ENCODE results near the gene TNNI2.

DNA sequence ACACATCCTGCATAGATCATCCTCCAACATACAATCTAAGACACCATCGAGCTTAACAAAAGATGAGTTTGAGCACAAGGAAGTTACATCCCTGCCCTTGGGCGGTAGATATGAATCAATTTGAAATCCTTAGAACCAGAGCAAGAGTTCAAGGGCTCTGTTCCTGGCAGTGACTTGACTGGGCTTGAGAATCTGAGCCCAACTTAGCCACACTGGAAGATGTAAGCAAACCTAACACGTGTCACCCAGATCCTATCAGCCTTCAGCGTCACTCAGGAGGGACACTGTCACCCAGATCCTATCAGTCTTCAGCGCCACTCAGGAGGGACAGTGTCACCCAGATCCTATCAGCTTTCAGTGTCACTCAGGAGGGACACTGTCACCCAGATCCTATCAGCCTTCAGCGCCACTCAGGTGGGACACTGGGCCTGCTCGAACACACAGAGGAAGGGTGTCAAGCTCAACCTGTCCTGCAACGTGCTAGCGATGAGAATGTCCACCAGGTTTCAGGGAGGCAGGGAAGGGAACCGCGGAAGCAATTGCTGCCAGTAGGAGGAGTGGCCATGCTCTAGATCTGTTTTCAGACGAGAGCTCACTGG is 42.3 kb upstream of the TNNI2 start:
- TF ChIP-seq EZH2 (IDR thresholded peaks at IDR 0.05; ENCODE audit: borderline replicate concordance, insufficient read depth, low read length, poor library complexity, severe bottlenecking) (no peak), EP300 (conservative IDR thresholded peaks at IDR 0.05; ENCODE audit: poor library complexity, severe bottlenecking) (no peak), TAF1 (IDR thresholded peaks at IDR 0.05; ENCODE audit: low read depth) (no peak), MXI1 (conservative IDR thresholded peaks at IDR 0.05; ENCODE audit: poor library complexity, severe bottlenecking) (no peak), SMC3 (conservative IDR thresholded peaks at IDR 0.05; ENCODE audit: poor library complexity) (no peak), RAD21 (conservative IDR thresholded peaks at IDR 0.05) (no peak), POLR2AphosphoS5 (IDR thresholded peaks at IDR 0.05) (no peak)
- TF ChIP-seq, protein P1, sequence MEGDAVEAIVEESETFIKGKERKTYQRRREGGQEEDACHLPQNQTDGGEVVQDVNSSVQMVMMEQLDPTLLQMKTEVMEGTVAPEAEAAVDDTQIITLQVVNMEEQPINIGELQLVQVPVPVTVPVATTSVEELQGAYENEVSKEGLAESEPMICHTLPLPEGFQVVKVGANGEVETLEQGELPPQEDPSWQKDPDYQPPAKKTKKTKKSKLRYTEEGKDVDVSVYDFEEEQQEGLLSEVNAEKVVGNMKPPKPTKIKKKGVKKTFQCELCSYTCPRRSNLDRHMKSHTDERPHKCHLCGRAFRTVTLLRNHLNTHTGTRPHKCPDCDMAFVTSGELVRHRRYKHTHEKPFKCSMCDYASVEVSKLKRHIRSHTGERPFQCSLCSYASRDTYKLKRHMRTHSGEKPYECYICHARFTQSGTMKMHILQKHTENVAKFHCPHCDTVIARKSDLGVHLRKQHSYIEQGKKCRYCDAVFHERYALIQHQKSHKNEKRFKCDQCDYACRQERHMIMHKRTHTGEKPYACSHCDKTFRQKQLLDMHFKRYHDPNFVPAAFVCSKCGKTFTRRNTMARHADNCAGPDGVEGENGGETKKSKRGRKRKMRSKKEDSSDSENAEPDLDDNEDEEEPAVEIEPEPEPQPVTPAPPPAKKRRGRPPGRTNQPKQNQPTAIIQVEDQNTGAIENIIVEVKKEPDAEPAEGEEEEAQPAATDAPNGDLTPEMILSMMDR (IDR thresholded peaks at IDR 0.05; ENCODE audit: poor library complexity, severe bottlenecking), result no peak
- TF ChIP-seq, protein P2, sequence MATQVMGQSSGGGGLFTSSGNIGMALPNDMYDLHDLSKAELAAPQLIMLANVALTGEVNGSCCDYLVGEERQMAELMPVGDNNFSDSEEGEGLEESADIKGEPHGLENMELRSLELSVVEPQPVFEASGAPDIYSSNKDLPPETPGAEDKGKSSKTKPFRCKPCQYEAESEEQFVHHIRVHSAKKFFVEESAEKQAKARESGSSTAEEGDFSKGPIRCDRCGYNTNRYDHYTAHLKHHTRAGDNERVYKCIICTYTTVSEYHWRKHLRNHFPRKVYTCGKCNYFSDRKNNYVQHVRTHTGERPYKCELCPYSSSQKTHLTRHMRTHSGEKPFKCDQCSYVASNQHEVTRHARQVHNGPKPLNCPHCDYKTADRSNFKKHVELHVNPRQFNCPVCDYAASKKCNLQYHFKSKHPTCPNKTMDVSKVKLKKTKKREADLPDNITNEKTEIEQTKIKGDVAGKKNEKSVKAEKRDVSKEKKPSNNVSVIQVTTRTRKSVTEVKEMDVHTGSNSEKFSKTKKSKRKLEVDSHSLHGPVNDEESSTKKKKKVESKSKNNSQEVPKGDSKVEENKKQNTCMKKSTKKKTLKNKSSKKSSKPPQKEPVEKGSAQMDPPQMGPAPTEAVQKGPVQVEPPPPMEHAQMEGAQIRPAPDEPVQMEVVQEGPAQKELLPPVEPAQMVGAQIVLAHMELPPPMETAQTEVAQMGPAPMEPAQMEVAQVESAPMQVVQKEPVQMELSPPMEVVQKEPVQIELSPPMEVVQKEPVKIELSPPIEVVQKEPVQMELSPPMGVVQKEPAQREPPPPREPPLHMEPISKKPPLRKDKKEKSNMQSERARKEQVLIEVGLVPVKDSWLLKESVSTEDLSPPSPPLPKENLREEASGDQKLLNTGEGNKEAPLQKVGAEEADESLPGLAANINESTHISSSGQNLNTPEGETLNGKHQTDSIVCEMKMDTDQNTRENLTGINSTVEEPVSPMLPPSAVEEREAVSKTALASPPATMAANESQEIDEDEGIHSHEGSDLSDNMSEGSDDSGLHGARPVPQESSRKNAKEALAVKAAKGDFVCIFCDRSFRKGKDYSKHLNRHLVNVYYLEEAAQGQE (IDR thresholded peaks at IDR 0.05; ENCODE audit: borderline replicate concordance), result no peak
